ENCODE data around the gene RHOT1.

GRCh38 chr17:32274643-32275042 is 132.3 kb downstream of the RHOT1 start:
- TF ChIP-seq BACH2 (CRISPR knock-in tag; IDR thresholded peaks at IDR 0.05; ENCODE audit: borderline replicate concordance) = no peak
- no peak for TF ChIP-seq ZNF70 (CRISPR knock-in tag; IDR thresholded peaks at IDR 0.05)
- TF ChIP-seq OSR1 (CRISPR knock-in tag; IDR thresholded peaks at IDR 0.05) = no peak
- TF ChIP-seq SNAI2 (CRISPR knock-in tag; IDR thresholded peaks at IDR 0.05) = no peak
- no peak for TF ChIP-seq ISL1 (CRISPR knock-in tag; IDR thresholded peaks at IDR 0.05)
- no peak for TF ChIP-seq CREB5 (CRISPR knock-in tag; IDR thresholded peaks at IDR 0.05; ENCODE audit: low read depth)
- no peak for TF ChIP-seq ZNF8 (CRISPR knock-in tag; IDR thresholded peaks at IDR 0.05)
- no peak for TF ChIP-seq TSHZ2 (CRISPR knock-in tag; IDR thresholded peaks at IDR 0.05)
- no peak for TF ChIP-seq GLIS3 (CRISPR knock-in tag; IDR thresholded peaks at IDR 0.05)
- no peak for TF ChIP-seq ZC3H10 (CRISPR knock-in tag; IDR thresholded peaks at IDR 0.05)
- TF ChIP-seq TOX (CRISPR knock-in tag; IDR thresholded peaks at IDR 0.05; ENCODE audit: borderline replicate concordance) = no peak
- TF ChIP-seq PATZ1 (CRISPR knock-in tag; IDR thresholded peaks at IDR 0.05; ENCODE audit: borderline replicate concordance) = no peak
- TF ChIP-seq ZFP30 (CRISPR knock-in tag; IDR thresholded peaks at IDR 0.05) = no peak

All from SK-N-SH treated with all-trans-retinoic acid at 6 μM for 48 hours (cell line).